Measurements from ENCODE around the gene GIPC1.
"Not testable (repeated sequence)": the region's sequence is repeated elsewhere in the genome, so short reads cannot be mapped to it uniquely, and the experiment has no call there.

GIPC1 gene

GRCh38 chr19:14467391-14467790 is 28.5 kb downstream of the GIPC1 start:
- DNase-seq = no peak

- DNase-seq = no peak
Measured at GRCh38 chr19:14463747-14464146, 32.2 kb downstream of the GIPC1 start.

GRCh38 chr19:14462401-14462800 is 33.5 kb downstream of the GIPC1 start:
- DNase-seq = not testable (repeated sequence)

GRCh38 chr19:14460935-14461334 is 35.0 kb downstream of the GIPC1 start:
- DNase-seq = no peak

GRCh38 chr19:14459703-14460102 is 36.2 kb downstream of the GIPC1 start:
- no peak for DNase-seq

- DNase-seq = not testable (repeated sequence)
Measured at GRCh38 chr19:14452303-14452702, 43.6 kb downstream of the GIPC1 start.

- no peak for DNase-seq
Measured at GRCh38 chr19:14450876-14451275, 45.1 kb downstream of the GIPC1 start.

GRCh38 chr19:14450168-14450874 is 45.6 kb downstream of the GIPC1 start:
- DNase-seq = peak; percentile 21

GRCh38 chr19:14449321-14449720 is 46.6 kb downstream of the GIPC1 start:
- DNase-seq = no peak

- DNase-seq = no peak
Measured at GRCh38 chr19:14446336-14447036, 49.4 kb downstream of the GIPC1 start.

GRCh38 chr19:14443632-14444216 is 52.2 kb downstream of the GIPC1 start:
- no peak for DNase-seq

GRCh38 chr19:14442891-14443631 is 52.9 kb downstream of the GIPC1 start:
- DNase-seq = no peak

- DNase-seq = no peak
Measured at GRCh38 chr19:14441041-14441938, 54.6 kb downstream of the GIPC1 start.

- DNase-seq = no peak
Measured at GRCh38 chr19:14440049-14440448, 55.9 kb downstream of the GIPC1 start.

- no peak for DNase-seq
Measured at GRCh38 chr19:14439014-14439413, 56.9 kb downstream of the GIPC1 start.

GRCh38 chr19:14437578-14438140 is 58.3 kb downstream of the GIPC1 start:
- no peak for DNase-seq

- no peak for DNase-seq
Measured at GRCh38 chr19:14435320-14436050, 60.4 kb downstream of the GIPC1 start.

- no peak for DNase-seq
Measured at GRCh38 chr19:14434543-14435319, 61.2 kb downstream of the GIPC1 start.

- DNase-seq = peak; percentile 43
Measured at GRCh38 chr19:14433554-14434501, 62.1 kb downstream of the GIPC1 start.
